ENCODE measurements around the gene EMP2. TPM values are rescaled to one million over a fixed set of nuclear protein-coding genes. Genes with fewer than 3 reads are reported as not detected.
"Not testable (repeated sequence)": the region's sequence is repeated elsewhere in the genome, so short reads cannot be mapped to it uniquely, and the experiment has no call there.

EMP2 gene
- polyA plus RNA-seq, 4 donors, result 2.2 to 46.9 (median 8.6) TPM

- Histone ChIP-seq H3K36me3 (ENCODE audit: control insufficient read depth in 3 of 3, insufficient read depth in 2 of 3, low read depth in 1 of 3, low read length in 3 of 3) (peaks cover 2 to 18% (median 6%) of the 10 kb centered on the region in 3 donors), H3K4me3 (ENCODE audit: low read depth in 1 of 3, low read length in 3 of 3) (no peak overlapping the region), H3K4me1 (ENCODE audit: control insufficient read depth in 3 of 3, insufficient read depth in 2 of 3, low read depth in 1 of 3, low read length in 2 of 3) (no peaks in the 10 kb centered on the region), H3K9me3 (ENCODE audit: control insufficient read depth in 2 of 2, insufficient read depth in 1 of 2, low read depth in 1 of 2, low read length in 1 of 2) (no peaks in the 10 kb centered on the region), H3K27ac (ENCODE audit: low read depth in 1 of 3, low read length in 2 of 3) (no peak overlapping the region), H3K27me3 (ENCODE audit: control insufficient read depth in 3 of 3, insufficient read depth in 3 of 3, low read length in 3 of 3) (no peaks in the 10 kb centered on the region)
- no peak for FAIRE-seq
- 91 to 96% (median 96%) methylated on average over 10 of the region's 10 CpGs for WGBS, 3 donors
- no peak for DNase-seq
Observed at GRCh38 chr16:10535461-10535860, 44.9 kb downstream of the EMP2 start.

GRCh38 chr16:10534748-10535147, 45.6 kb downstream of the EMP2 start:
- DNase-seq, result no peak
- Histone ChIP-seq H3K9me3 (ENCODE audit: control insufficient read depth in 2 of 2, insufficient read depth in 1 of 2, low read depth in 1 of 2, low read length in 1 of 2) (no peaks in the 10 kb centered on the region), H3K4me1 (ENCODE audit: control insufficient read depth in 3 of 3, insufficient read depth in 2 of 3, low read depth in 1 of 3, low read length in 2 of 3) (no peaks in the 10 kb centered on the region), H3K36me3 (ENCODE audit: control insufficient read depth in 3 of 3, insufficient read depth in 2 of 3, low read depth in 1 of 3, low read length in 3 of 3) (peaks cover 2 to 18% (median 6%) of the 10 kb centered on the region in 3 donors), H3K4me3 (ENCODE audit: low read depth in 1 of 3, low read length in 3 of 3) (no peak overlapping the region), H3K27ac (ENCODE audit: low read depth in 1 of 3, low read length in 2 of 3) (no peak overlapping the region), H3K27me3 (ENCODE audit: control insufficient read depth in 3 of 3, insufficient read depth in 3 of 3, low read length in 3 of 3) (no peaks in the 10 kb centered on the region)
- 94 to 98% (median 94%) methylated on average over 5 of the region's 5 CpGs for WGBS, 3 donors
- FAIRE-seq, result no peak

GRCh38 chr16:10533612-10534011, 46.8 kb downstream of the EMP2 start:
- H3K27ac ChIP-seq (ENCODE audit: low read depth in 1 of 3, low read length in 2 of 3); H3K9me3 ChIP-seq (ENCODE audit: control insufficient read depth in 2 of 2, insufficient read depth in 1 of 2, low read depth in 1 of 2, low read length in 1 of 2); H3K4me1 ChIP-seq (ENCODE audit: control insufficient read depth in 3 of 3, insufficient read depth in 2 of 3, low read depth in 1 of 3, low read length in 2 of 3); H3K27me3 ChIP-seq (ENCODE audit: control insufficient read depth in 3 of 3, insufficient read depth in 3 of 3, low read length in 3 of 3); FAIRE-seq; H3K4me3 ChIP-seq (ENCODE audit: low read depth in 1 of 3, low read length in 3 of 3); DNase-seq: not testable (repeated sequence)
- WGBS, 3 donors, result 83 to 85% (median 84%) methylated on average over 4 of the region's 4 CpGs
- H3K36me3 ChIP-seq (ENCODE audit: control insufficient read depth in 3 of 3, insufficient read depth in 2 of 3, low read depth in 1 of 3, low read length in 3 of 3), result peaks cover 2 to 18% (median 6%) of the 10 kb centered on the region in 3 donors

GRCh38 chr16:10531582-10531981, 48.8 kb downstream of the EMP2 start:
- no peaks in the 10 kb centered on the region for H3K9me3 ChIP-seq (ENCODE audit: control insufficient read depth in 2 of 2, insufficient read depth in 1 of 2, low read depth in 1 of 2, low read length in 1 of 2)
- no peak overlapping the region for H3K27ac ChIP-seq (ENCODE audit: low read depth in 1 of 3, low read length in 2 of 3)
- no peaks in the 10 kb centered on the region for H3K27me3 ChIP-seq (ENCODE audit: control insufficient read depth in 3 of 3, insufficient read depth in 3 of 3, low read length in 3 of 3)
- FAIRE-seq (no peak), DNase-seq (no peak)
- H3K4me3 ChIP-seq (ENCODE audit: low read depth in 1 of 3, low read length in 3 of 3), result no peak overlapping the region
- peaks cover 2 to 8% (median 6%) of the 10 kb centered on the region in 3 donors for H3K36me3 ChIP-seq (ENCODE audit: control insufficient read depth in 3 of 3, insufficient read depth in 2 of 3, low read depth in 1 of 3, low read length in 3 of 3)
- H3K4me1 ChIP-seq (ENCODE audit: control insufficient read depth in 3 of 3, insufficient read depth in 2 of 3, low read depth in 1 of 3, low read length in 2 of 3), result no peaks in the 10 kb centered on the region

- Histone ChIP-seq H3K27me3 (ENCODE audit: control insufficient read depth in 3 of 3, insufficient read depth in 3 of 3, low read length in 3 of 3) (no peaks in the 10 kb centered on the region), H3K36me3 (ENCODE audit: control insufficient read depth in 3 of 3, insufficient read depth in 2 of 3, low read depth in 1 of 3, low read length in 3 of 3) (peaks cover 2 to 8% (median 6%) of the 10 kb centered on the region in 3 donors), H3K4me3 (ENCODE audit: low read depth in 1 of 3, low read length in 3 of 3) (no peak overlapping the region), H3K9me3 (ENCODE audit: control insufficient read depth in 2 of 2, insufficient read depth in 1 of 2, low read depth in 1 of 2, low read length in 1 of 2) (no peaks in the 10 kb centered on the region), H3K27ac (ENCODE audit: low read depth in 1 of 3, low read length in 2 of 3) (no peak overlapping the region), H3K4me1 (ENCODE audit: control insufficient read depth in 3 of 3, insufficient read depth in 2 of 3, low read depth in 1 of 3, low read length in 2 of 3) (no peaks in the 10 kb centered on the region)
- WGBS, 3 donors, result 86 to 90% (median 88%) methylated on average over 14 of the region's 14 CpGs
- FAIRE-seq, result no peak
- no peak for DNase-seq
Observed at GRCh38 chr16:10530685-10531084, 49.7 kb downstream of the EMP2 start.

- no peak for FAIRE-seq
- 78 to 88% (median 79%) methylated on average over 1 of the region's 1 CpG for WGBS, 3 donors
- Histone ChIP-seq H3K4me3 (ENCODE audit: low read depth in 1 of 3, low read length in 3 of 3) (no peak overlapping the region), H3K9me3 (ENCODE audit: control insufficient read depth in 2 of 2, insufficient read depth in 1 of 2, low read depth in 1 of 2, low read length in 1 of 2) (no peaks in the 10 kb centered on the region), H3K36me3 (ENCODE audit: control insufficient read depth in 3 of 3, insufficient read depth in 2 of 3, low read depth in 1 of 3, low read length in 3 of 3) (peaks cover 2 to 6% (median 4%) of the 10 kb centered on the region in 3 donors), H3K4me1 (ENCODE audit: control insufficient read depth in 3 of 3, insufficient read depth in 2 of 3, low read depth in 1 of 3, low read length in 2 of 3) (no peaks in the 10 kb centered on the region), H3K27me3 (ENCODE audit: control insufficient read depth in 3 of 3, insufficient read depth in 3 of 3, low read length in 3 of 3) (no peaks in the 10 kb centered on the region), H3K27ac (ENCODE audit: low read depth in 1 of 3, low read length in 2 of 3) (no peak overlapping the region)
- no peak for DNase-seq
Observed at GRCh38 chr16:10529895-10530669, 50.3 kb downstream of the EMP2 start.

- DNase-seq, result no peak
Observed at GRCh38 chr16:10528635-10529034, 51.8 kb downstream of the EMP2 start.

GRCh38 chr16:10526962-10527361, 53.4 kb downstream of the EMP2 start:
- 83 to 97% (median 89%) methylated on average over 7 of the region's 7 CpGs for WGBS, 3 donors
- no peak for FAIRE-seq

More at GRCh38 chr16:10528635-10529034, 51.8 kb downstream of the EMP2 start:
- no peaks in the 10 kb centered on the region for H3K27me3 ChIP-seq (ENCODE audit: control insufficient read depth in 3 of 3, insufficient read depth in 3 of 3, low read length in 3 of 3)
- no peak for FAIRE-seq
- no peaks in the 10 kb centered on the region for H3K9me3 ChIP-seq (ENCODE audit: control insufficient read depth in 2 of 2, insufficient read depth in 1 of 2, low read depth in 1 of 2, low read length in 1 of 2)
- 96 to 97% (median 97%) methylated on average over 8 of the region's 8 CpGs for WGBS, 3 donors
- H3K4me1 ChIP-seq (ENCODE audit: control insufficient read depth in 3 of 3, insufficient read depth in 2 of 3, low read depth in 1 of 3, low read length in 2 of 3), result no peaks in the 10 kb centered on the region
- no peak overlapping the region for H3K4me3 ChIP-seq (ENCODE audit: low read depth in 1 of 3, low read length in 3 of 3)
- H3K27ac ChIP-seq (ENCODE audit: low read depth in 1 of 3, low read length in 2 of 3), result no peak overlapping the region
- H3K36me3 ChIP-seq (ENCODE audit: control insufficient read depth in 3 of 3, insufficient read depth in 2 of 3, low read depth in 1 of 3, low read length in 3 of 3), result peaks cover 2 to 5% (median 4%) of the 10 kb centered on the region in 3 donors

More at GRCh38 chr16:10526962-10527361, 53.4 kb downstream of the EMP2 start:
- Histone ChIP-seq H3K9me3 (ENCODE audit: control insufficient read depth in 2 of 2, insufficient read depth in 1 of 2, low read depth in 1 of 2, low read length in 1 of 2) (no peaks in the 10 kb centered on the region), H3K4me3 (ENCODE audit: low read depth in 1 of 3, low read length in 3 of 3) (no peak overlapping the region), H3K27me3 (ENCODE audit: control insufficient read depth in 3 of 3, insufficient read depth in 3 of 3, low read length in 3 of 3) (no peaks in the 10 kb centered on the region), H3K4me1 (ENCODE audit: control insufficient read depth in 3 of 3, insufficient read depth in 2 of 3, low read depth in 1 of 3, low read length in 2 of 3) (no peaks in the 10 kb centered on the region), H3K27ac (ENCODE audit: low read depth in 1 of 3, low read length in 2 of 3) (no peak overlapping the region), H3K36me3 (ENCODE audit: control insufficient read depth in 3 of 3, insufficient read depth in 2 of 3, low read depth in 1 of 3, low read length in 3 of 3) (peaks cover 0 to 4% (median 2%) of the 10 kb centered on the region in 3 donors)
- DNase-seq, result no peak

Measured in small intestine (tissue), 7 donors.